ENCODE results near the gene DNMT3B.

DNMT3B gene

DNA sequence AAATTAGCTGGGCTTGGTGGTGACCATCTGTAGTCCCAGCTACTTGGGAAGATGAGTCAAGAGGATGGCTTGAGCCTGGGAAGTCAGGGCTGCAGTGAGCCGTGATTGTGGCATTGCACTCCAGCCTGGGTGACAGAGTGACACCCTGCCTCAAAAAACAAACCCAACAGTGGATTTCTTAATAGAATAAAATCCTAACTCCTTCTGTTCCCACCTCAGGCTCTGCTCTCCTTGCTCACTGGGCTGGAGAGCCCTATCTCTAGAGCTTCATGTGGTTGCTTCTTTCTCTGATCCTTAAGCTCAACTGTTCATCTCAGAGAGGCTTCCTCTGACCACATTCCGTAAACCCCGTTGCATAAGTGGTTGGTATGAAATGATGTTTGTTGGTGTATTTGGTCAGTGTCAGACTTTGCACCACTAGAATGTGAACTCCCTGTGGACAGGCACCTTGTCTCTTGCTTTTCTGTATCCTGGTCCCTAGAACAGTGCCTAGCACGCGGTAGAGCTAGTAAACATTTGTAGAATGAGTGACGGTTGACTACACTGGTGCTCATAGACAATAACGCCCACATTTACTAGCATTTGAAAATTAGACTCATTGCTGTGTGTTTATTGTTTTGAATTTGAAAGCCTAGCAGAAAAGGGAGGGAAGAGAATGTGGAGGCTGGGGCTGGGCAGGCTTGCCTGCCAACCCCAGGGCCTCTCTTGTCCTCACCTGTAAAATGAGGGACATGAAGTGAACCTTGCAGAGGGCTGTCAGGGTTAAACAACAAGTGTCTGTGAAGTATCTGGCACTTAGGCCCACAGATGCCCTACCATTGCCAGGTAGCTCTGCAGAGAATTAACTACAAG is 61.8 kb downstream of the DNMT3B start:
- DNase-seq (ENCODE audit: low spot score) = no peak

DNA sequence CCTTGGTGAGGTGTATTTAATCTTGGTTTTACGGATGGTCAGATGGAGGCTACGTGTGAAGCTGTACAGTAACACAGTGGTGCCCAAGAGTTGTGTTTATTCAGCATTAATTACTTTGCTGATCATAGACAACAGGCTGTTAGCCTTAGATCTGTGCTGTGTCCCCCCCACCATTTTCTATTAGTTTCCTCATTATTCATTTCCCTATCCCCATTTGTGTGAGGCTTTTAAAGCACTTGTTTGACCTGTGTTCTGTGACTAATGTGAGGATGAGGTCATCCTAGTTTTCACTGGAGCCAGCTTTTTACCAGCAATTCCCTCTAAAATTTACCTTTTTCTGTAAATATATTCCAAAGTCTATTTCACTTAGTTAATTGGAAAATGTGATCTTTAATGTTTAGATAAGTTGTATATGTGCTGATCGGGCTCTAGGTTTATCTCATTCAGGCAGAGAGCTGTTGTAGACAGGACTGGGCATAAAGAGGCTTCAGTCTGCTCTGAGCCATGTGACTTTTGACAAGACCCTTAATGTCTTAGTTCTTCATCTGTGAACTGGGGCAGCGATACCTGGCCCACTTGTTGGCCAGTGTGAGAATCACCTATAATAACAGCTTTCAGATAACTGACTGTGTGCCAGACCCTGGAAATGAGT is 66.0 kb downstream of the DNMT3B start:
- no peak for DNase-seq (ENCODE audit: low spot score)

DNA sequence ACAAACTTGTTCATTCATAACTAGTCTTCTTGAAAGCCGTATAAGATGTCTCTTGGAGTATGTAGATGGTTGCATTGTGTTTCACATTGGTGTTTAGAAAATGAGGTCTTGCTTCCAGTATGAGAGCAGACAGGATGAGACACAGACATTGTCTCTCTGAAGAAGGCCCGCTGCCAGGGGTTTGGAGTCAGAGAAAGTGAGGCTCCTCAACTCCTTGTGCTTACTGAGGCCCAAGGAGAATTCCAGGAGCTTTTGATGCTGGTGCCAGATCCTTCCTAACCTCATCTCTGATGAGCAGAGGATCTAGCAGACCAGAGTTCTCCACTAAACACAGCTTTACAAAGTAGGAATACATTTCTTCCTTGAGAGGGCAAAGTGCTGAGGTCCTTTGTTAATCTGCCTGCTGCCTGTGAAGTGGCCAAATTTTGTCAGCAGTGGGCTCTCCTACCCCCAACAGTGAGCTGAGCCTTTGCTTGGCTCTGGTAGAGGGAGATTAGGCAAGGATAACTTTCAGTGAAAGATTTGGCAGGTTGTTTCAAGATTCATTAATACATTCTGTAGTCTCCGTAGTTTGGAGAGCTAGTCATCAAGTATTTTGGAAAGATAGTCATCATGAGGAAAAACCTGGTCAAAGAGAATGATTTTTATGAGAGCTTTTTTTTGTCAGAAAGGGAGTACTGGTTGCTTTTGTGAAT is 67.3 kb downstream of the DNMT3B start:
- no peak for DNase-seq (ENCODE audit: low spot score)

DNA sequence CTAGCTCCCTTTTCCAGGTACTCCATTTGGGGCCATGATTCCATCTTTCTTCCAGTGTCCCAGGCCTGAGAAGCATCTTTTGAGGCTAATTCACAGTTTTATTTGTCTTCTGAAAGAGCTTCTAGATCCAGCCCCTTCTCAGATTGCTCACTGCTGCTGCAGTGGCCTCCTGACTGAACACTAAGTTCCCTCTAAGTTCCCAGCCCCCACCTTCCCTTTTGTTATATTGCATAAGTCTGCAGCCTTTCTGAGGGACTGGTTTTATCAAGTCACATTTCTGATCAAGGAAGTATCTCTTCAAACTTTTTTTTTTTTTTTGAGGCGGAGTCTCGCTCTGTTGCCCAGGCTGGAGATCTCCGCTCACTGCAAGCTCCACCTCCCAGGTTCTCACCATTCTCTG is 68.3 kb downstream of the DNMT3B start:
- no peak for DNase-seq (ENCODE audit: low spot score)

GRCh38 chr20:32831982-32832381 is 69.8 kb downstream of the DNMT3B start:
- DNase-seq (ENCODE audit: low spot score) = no peak

- no peak for DNase-seq (ENCODE audit: low spot score)
Observed at GRCh38 chr20:32832664-32833063, 70.5 kb downstream of the DNMT3B start.

GRCh38 chr20:32834972-32835371 is 72.8 kb downstream of the DNMT3B start:
- DNase-seq (ENCODE audit: low spot score) = no peak

DNA sequence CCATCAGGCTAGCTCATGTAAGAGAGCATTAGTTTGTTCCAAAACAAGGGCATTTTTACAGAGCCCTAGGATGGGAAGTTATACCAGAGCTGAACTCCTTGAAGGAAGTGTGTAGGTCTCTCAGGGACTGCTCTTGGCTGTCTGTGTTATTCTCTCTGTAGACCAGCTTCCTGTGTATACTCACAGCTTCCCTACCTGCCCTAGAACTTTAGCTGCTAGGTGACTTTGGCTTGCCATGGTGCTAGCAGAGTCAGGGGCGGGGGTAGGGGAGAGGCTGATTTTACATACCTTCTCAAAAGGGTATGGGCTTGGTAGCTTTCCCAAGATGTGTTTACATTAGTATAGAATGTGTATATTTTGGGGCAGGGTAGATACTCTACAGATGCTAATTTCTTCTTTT is 75.0 kb downstream of the DNMT3B start:
- no peak for DNase-seq (ENCODE audit: low spot score)

GRCh38 chr20:32839227-32839981 is 77.2 kb downstream of the DNMT3B start:
- no peak for DNase-seq (ENCODE audit: low spot score)

DNA sequence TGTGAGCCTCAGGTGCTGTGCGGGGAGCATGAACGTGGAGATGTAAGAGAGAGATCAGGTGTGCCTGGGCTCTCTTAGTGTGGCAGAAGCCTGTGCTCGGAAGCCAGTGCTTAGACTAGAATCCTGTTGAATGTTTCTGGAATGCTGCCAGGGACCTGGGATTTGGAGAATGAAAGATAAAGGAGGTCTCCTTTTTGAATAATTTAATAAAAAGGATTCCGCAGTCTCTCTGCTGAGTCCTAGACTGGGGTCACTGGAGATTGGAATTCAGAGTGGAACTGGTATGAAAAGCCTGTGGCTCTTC is 77.7 kb downstream of the DNMT3B start:
- no peak for DNase-seq (ENCODE audit: low spot score)

DNA sequence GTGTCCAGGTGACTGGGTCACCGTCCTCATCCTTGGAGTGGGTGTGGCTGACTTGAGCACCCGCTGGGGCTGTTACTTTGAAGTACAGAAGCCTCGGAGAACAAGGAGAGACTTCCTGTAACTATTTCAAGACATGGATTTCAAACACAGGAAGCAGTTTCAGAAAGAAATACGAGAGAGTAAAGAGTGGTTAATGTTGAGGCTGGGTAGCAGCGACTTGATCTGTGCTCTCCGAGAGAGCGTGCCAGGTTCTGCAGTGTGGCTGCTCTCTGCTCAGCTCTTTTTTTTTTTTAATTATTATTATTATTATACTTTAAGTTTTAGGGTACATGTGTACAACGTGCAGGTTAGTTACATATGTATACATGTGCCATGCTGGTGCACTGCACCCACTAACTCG is 79.0 kb downstream of the DNMT3B start:
- no peak for DNase-seq (ENCODE audit: low spot score)

DNA sequence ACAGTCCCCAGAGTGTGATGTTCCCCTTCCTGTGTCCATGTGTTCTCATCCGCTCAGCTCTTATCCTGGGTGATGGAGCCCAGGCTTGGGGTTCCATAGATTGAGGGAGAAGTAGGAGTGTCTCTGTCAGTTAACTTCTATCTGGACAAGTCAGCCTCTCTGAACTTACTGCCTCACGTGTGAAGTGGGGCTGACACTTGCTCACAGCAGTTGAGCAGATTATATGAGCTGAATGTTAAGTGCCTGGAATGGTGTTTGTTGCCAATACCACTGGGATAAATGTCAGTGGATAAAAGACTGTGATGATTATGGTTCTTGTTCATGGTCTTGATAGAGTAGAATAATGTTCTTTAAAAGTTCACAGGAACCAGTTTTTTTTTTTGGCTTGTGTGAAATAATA is 79.4 kb downstream of the DNMT3B start:
- no peak for DNase-seq (ENCODE audit: low spot score)

DNA sequence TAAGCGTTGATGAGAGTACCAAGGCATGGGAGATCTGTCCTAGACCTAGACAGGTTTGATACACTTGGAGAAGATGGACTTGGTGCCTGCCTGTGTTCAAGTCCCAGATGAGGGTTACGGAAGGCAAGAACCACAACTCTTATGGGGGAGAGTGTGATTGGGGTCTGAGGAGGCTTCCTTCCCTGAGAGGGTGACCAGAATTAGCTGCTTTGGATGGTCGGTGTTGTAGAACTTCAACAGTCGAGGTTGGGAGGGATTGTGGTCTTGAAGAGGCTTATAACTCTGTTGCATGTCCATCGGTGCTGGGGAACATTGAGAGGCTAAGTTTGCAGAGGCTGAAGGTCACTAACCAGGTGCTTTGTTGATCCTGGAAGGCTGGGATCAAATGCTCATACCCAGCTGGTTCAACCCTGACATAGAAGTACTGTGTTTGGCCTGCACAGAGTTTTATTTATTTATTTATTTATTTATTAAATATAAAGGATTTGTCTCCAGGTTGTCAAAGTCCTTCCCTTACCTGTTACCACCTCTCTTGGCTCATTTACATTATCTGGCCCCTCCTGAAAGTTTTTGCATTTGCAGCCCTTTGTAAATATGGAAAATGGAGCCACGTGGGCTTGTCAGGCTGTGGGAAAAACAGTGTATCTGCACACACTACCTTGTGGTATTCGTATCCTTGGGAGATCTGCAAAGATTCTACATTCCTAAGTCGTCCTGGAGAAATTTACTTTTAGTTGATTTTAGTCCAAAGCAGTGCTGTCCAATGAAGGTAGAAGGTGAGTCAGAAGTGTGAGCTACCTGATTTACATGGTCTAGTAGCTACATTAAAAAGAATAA is 80.7 kb downstream of the DNMT3B start:
- DNase-seq (ENCODE audit: low spot score) = no peak

DNA sequence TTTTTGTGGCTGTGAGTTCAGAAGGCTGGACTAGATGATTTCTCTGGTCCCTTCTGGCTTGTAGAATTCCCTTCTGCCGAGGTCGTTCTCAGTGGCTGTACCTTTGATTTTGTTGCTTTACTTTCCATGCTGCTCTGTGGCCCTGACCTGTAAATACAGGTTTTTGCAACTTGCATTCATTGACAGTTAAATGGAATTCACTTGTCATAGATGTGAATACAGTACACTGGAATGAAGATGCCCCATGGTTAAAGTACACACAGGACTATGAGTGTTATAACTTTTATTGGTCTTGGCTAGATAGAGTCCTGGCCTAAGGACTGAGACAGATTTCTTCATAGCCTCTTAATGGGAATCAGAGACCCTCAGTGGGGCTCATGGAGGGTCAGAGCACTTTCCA is 83.6 kb downstream of the DNMT3B start:
- DNase-seq (ENCODE audit: low spot score) = no peak

DNA sequence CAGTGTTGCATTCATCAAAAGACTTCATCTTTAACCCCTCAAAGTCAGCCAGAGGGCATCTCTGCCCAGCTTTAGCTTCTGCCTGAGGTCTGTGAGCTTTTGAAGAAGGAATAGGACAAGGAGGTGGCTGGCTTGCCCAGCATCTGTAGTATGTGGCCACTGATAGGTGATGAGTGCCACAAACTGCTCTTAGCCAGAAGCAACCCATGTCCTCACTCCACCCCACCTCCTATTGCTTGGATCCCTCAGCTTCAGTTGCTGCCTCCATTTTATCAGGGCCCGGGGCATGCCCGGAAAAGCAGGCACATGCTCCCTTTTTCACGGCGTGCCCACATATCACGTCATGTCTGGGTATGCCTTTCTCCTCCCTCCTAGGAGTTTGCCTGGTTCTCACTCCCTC is 84.7 kb downstream of the DNMT3B start:
- DNase-seq (ENCODE audit: low spot score) = no peak

- no peak for DNase-seq (ENCODE audit: low spot score)
Observed at GRCh38 chr20:32847964-32848363, 85.8 kb downstream of the DNMT3B start.

- no peak for DNase-seq (ENCODE audit: low spot score)
Observed at GRCh38 chr20:32848846-32849245, 86.7 kb downstream of the DNMT3B start.

DNA sequence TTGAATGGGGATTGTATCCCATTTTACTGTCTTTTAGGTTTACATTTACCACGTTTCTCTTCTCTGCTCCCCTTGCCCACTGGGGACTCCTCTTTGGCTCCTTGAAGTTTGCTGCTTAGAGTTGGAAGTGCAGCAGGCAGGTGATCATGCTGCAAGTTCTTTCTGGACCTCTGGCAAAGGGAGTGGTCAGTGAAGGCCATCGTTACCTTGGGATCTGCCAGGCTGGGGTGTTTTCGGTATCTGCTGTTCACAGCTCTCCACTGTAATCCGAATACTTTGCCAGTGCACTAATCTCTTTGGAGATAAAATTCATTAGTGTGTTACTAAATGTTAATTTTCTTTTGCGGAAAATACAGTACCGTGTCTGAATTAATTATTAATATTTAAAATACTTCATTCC is 87.4 kb downstream of the DNMT3B start:
- DNase-seq (ENCODE audit: low spot score) = no peak

DNA sequence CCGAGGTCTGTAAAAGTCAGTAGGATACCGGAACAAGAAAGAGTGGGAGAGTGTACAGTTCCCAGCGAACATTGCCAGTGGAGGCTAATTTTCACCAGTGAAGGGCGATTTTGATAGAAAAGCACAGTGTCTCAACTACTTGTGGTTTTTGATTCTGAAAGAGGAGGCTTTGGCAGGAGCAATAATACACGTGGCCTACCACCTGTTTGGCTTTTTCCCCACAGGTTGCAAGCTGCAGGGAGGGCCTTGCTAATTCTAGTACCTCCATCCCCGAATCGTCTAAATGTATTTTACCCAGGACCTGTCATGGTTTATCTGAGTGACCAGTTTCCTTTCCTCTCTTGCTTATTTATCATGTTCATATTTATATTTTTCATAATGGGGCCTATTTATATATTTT is 93.2 kb downstream of the DNMT3B start:
- no peak for DNase-seq (ENCODE audit: low spot score)

- DNase-seq (ENCODE audit: low spot score) = no peak
Observed at GRCh38 chr20:32858189-32858588, 96.0 kb downstream of the DNMT3B start.
